ENCODE measurements around the gene GAS2L2. TPM values are rescaled to one million over a fixed set of nuclear protein-coding genes. Genes with fewer than 3 reads are reported as not detected.

Gene GAS2L2
- total RNA-seq, 1 experiment from 2014 or later: not detected

GRCh38 chr17:35750526-35751395 is 2.3 kb downstream of the GAS2L2 start:
- DNase-seq: no peak
- Histone ChIP-seq H4K20me1 (ENCODE audit: insufficient read depth) (no peaks in the 10 kb centered on the region), H3K4me2 (no peak overlapping the region), H3K9me3 (ENCODE audit: insufficient read depth, low read depth) (no peaks in the 10 kb centered on the region), H3K9me2 (ENCODE audit: insufficient read depth) (no peaks in the 10 kb centered on the region), H3K79me2 (ENCODE audit: low read depth) (no peaks in the 10 kb centered on the region), H3F3A (ENCODE audit: insufficient read depth, low read depth) (no peaks in the 10 kb centered on the region), H3K36me3 (ENCODE audit: low read depth) (no peaks in the 10 kb centered on the region), H3K27ac (no peak overlapping the region), H3K27me3 (ENCODE audit: insufficient read depth, low read depth) (peaks cover 13% of the 10 kb centered on the region), H2AFZ (no peak overlapping the region), H3K4me1 (replicated peaks; ENCODE audit: insufficient read depth) (no peaks in the 10 kb centered on the region), H3K4me3 (no peak overlapping the region)
- CTCF ChIA-PET: no interaction called here
- BruUV-seq (replicated peaks): no TSS peak
- TF ChIP-seq CTCF (conservative IDR thresholded peaks at IDR 0.05) (no peak), EZH2 (IDR thresholded peaks at IDR 0.05; ENCODE audit: low read depth) (no peak)
- intact Hi-C loops (cut with micrococcal nuclease; ENCODE audit: unreplicated experiment): no loop called here
- POLR2A ChIA-PET (ENCODE audit: unreplicated experiment): interaction anchor here (0.9 kb wide), 1 partner anchor 789 kb away, joined by 17 read pairs; no protein-coding TSS in a partner anchor

DNA sequence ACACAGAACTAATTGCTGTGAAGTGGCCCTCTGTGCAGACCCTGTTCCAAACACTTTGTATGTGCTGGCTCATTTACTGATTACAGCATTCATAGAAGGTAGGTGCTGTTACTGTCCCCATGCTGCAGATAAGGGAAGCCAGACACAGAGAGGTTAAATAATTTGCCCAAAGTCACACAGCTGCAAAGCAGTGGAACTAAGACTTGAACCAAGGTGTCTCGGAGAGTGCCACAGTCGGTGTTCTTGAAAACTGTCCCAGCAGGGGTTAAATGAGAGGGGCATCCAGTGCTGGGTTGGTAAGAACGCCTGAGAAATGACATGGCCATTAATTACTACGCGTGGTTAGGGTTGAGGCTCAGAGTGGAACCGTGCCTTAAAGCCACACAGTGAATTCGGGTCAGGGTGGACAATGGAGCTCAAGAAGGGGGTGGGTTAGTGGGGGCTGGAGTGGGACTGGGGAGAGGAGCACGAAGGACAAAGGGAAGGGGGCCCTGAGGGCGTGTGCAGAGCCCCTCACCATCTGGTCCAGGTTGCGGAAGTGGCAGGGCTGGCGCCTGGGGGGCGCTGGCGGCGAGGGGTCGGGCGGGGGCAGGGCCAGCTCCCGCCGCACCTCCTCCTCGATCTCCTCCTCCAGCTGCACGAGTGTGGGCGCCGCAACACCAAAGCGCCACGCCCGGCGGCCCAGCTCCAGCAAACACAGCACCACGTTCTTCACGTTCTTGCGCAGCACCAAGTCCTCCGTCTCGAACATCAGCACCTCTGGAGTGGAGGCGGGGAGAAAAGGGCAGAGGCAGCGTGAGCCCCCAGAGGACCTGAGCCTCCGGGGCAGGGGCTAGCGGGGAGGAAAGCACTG is 3.3 kb downstream of the GAS2L2 start:
- H3K27ac ChIP-seq: no peak overlapping the region

More for the DNA sequence above, 3.3 kb downstream of the GAS2L2 start:
- no peaks in the 10 kb centered on the region for H3K36me3 ChIP-seq (ENCODE audit: low read depth)
- no peak overlapping the region for H2AFZ ChIP-seq
- BruUV-seq (replicated peaks): no TSS peak
- H3K9me2 ChIP-seq (ENCODE audit: insufficient read depth): no peaks in the 10 kb centered on the region
- H3K9me3 ChIP-seq (ENCODE audit: insufficient read depth, low read depth): no peaks in the 10 kb centered on the region
- H3K79me2 ChIP-seq (ENCODE audit: low read depth): no peaks in the 10 kb centered on the region
- H3K4me2 ChIP-seq: no peak overlapping the region
- CTCF ChIA-PET: no interaction called here
- H3K27me3 ChIP-seq (ENCODE audit: insufficient read depth, low read depth): peaks cover 22% of the 10 kb centered on the region
- H3K4me1 ChIP-seq (replicated peaks; ENCODE audit: insufficient read depth): no peaks in the 10 kb centered on the region
- no peaks in the 10 kb centered on the region for H3F3A ChIP-seq (ENCODE audit: insufficient read depth, low read depth)
- POLR2A ChIA-PET (ENCODE audit: unreplicated experiment): interaction anchor here (0.5 kb wide), 1 partner anchor 91 kb away, joined by 10 read pairs; no protein-coding TSS in a partner anchor
- H3K4me3 ChIP-seq: no peak overlapping the region
- DNase-seq: no peak
- intact Hi-C loops (cut with micrococcal nuclease; ENCODE audit: unreplicated experiment): loop anchor here (5.0 to 10.0 kb wide), 4 partner anchors 192 to 615 kb away; partner anchors contain the start of gene SLFN12L
- no peaks in the 10 kb centered on the region for H4K20me1 ChIP-seq (ENCODE audit: insufficient read depth)
- TF ChIP-seq CTCF (conservative IDR thresholded peaks at IDR 0.05): no peak
- TF ChIP-seq EZH2 (IDR thresholded peaks at IDR 0.05; ENCODE audit: low read depth): no peak

All from PC-9 (cell line).